GM23338 (cell line): ENCODE measurements around the gene KSR2. TPM values are rescaled to one million over a fixed set of nuclear protein-coding genes. Genes with fewer than 3 reads are reported as not detected.

Source experiments
- ATAC-seq: fragments of 200-7000 bp; cut with Tn5 transposase; 3 replicates; pipeline ENCODE4 v1.9.1; 2020
- DNase-seq: peaks from one replicate; pipeline ENCODE4 v3.0.0-alpha.2; 2015; ENCODE audit warnings: low spot score
- H2AFZ ChIP-seq: fragments of 200-600 bp; sonication (generic); 2 replicates; pipeline ENCODE4 v1.8.0; 2016; ENCODE audit warnings: antibody characterized with exemption, mild to moderate bottlenecking, moderate library complexity
- H3F3A ChIP-seq: fragments of 200-600 bp; sonication (generic); replicated peaks from 2 replicates; pipeline ENCODE4 v1.8.0; 2017; ENCODE audit warnings: antibody characterized with exemption, mixed run types, low read depth
- H3K27ac ChIP-seq: fragments of 200-600 bp; sonication (generic); 2 replicates; pipeline ENCODE4 v1.6.1; 2016; ENCODE audit warnings: low read depth
- H3K27me3 ChIP-seq: fragments of 200-600 bp; sonication (generic); 2 replicates; pipeline ENCODE4 v1.8.0; 2016; ENCODE audit warnings: mild to moderate bottlenecking, mixed run types, moderate library complexity; ENCODE audit not compliant: insufficient read depth
- H3K36me3 ChIP-seq: fragments of 200-600 bp; sonication (generic); 2 replicates; pipeline ENCODE4 v1.8.0; 2016; ENCODE audit warnings: mild to moderate bottlenecking; ENCODE audit not compliant: insufficient read depth
- H3K4me1 ChIP-seq: fragments of 200-600 bp; sonication (generic); 2 replicates; pipeline ENCODE4 v1.8.0; 2016; ENCODE audit warnings: mild to moderate bottlenecking, moderate library complexity; ENCODE audit not compliant: insufficient read depth
- H3K4me2 ChIP-seq: fragments of 200-600 bp; sonication (generic); 2 replicates; pipeline ENCODE4 v1.7.1; 2017; ENCODE audit warnings: mixed run types
- H3K4me3 ChIP-seq: fragments of 200-600 bp; sonication (generic); 2 replicates; pipeline ENCODE4 v1.6.1; 2016; ENCODE audit warnings: mixed run types
- H3K79me2 ChIP-seq: fragments of 200-600 bp; sonication (generic); replicated peaks from 2 replicates; pipeline ENCODE4 v1.8.0; 2017; ENCODE audit warnings: mild to moderate bottlenecking; ENCODE audit not compliant: insufficient read depth
- H3K9me2 ChIP-seq: fragments of 200-600 bp; sonication (generic); 2 replicates; pipeline ENCODE4 v1.8.0; 2017; ENCODE audit not compliant: insufficient read depth
- H4K20me1 ChIP-seq: fragments of 200-600 bp; sonication (generic); replicated peaks from 2 replicates; pipeline ENCODE4 v1.8.0; 2017; ENCODE audit warnings: mild to moderate bottlenecking; ENCODE audit not compliant: insufficient read depth
- H3K27ac Mint-ChIP-seq: 2 replicates; pipeline ENCODE4 v1.8.0; 2020; ENCODE audit warnings: inconsistent platforms, mild to moderate bottlenecking, moderate library complexity, mixed read lengths
- H3K27me3 Mint-ChIP-seq: 3 replicates; pipeline ENCODE4 v1.8.0; 2022; ENCODE audit warnings: low read depth, mild to moderate bottlenecking, moderate library complexity, mixed read lengths, inconsistent platforms; ENCODE audit not compliant: insufficient read depth, poor library complexity
- H3K36me3 Mint-ChIP-seq: 3 replicates; pipeline ENCODE4 v1.8.0; 2021; ENCODE audit warnings: low read depth, mild to moderate bottlenecking, inconsistent platforms, moderate library complexity, mixed read lengths
- H3K4me1 Mint-ChIP-seq: 3 replicates; pipeline ENCODE4 v1.8.0; 2020; ENCODE audit warnings: mild to moderate bottlenecking, inconsistent platforms, mixed read lengths
- H3K4me3 Mint-ChIP-seq: 3 replicates; pipeline ENCODE4 v1.8.0; 2021; ENCODE audit warnings: moderate library complexity, mild to moderate bottlenecking, inconsistent platforms, mixed read lengths
- H3K9me3 Mint-ChIP-seq: 3 replicates; pipeline ENCODE4 v1.8.0; 2020; ENCODE audit warnings: moderate library complexity, mild to moderate bottlenecking, inconsistent platforms, mixed read lengths
- CREB1 ChIP-seq: fragments of 250-450 bp; sonication (Bioruptor Pico); IDR thresholded peaks from 2 replicates; pipeline ENCODE4 v1.5.0; 2020; ENCODE audit warnings: low read depth, mild to moderate bottlenecking, moderate library complexity
- CTCF ChIP-seq, 2 experiments: fragments of 200-600 bp in 1 of 2; sonication (generic) in 1 of 2; conservative IDR thresholded peaks; 2 replicates each; pipeline versions ENCODE4 v1.5.1 to v1.6.1; 2016 to 2017; ENCODE audit warnings: antibody characterized with exemption in 2 of 2, low read depth in 2 of 2, mild to moderate bottlenecking in 2 of 2, moderate library complexity in 1 of 2
- EZH2 ChIP-seq: fragments of 200-600 bp; sonication (generic); IDR thresholded peaks from one replicate; pipeline ENCODE4 v1.8.0; 2017; ENCODE audit warnings: antibody characterized with exemption, mild to moderate bottlenecking, low read depth; ENCODE audit not compliant: unreplicated experiment
- EZH2phosphoT487 ChIP-seq: fragments of 200-600 bp; sonication (generic); IDR thresholded peaks from one replicate; pipeline ENCODE4 v1.8.1; 2018; ENCODE audit warnings: antibody characterized with exemption; ENCODE audit not compliant: unreplicated experiment
- JUNB ChIP-seq: IDR thresholded peaks from one replicate; pipeline ENCODE4 v1.6.1; 2016; ENCODE audit warnings: antibody characterized with exemption; ENCODE audit not compliant: unreplicated experiment
- NANOG ChIP-seq: IDR thresholded peaks from 2 replicates; pipeline ENCODE4 v1.6.1; 2016; ENCODE audit warnings: antibody characterized with exemption, borderline replicate concordance
- POLR2AphosphoS5 ChIP-seq: IDR thresholded peaks from 2 replicates; pipeline ENCODE4 v1.6.1; 2016; ENCODE audit warnings: antibody characterized with exemption, low read depth
- REST ChIP-seq: IDR thresholded peaks from one replicate; pipeline ENCODE4 v1.6.1; 2018; ENCODE audit warnings: antibody characterized with exemption; ENCODE audit not compliant: unreplicated experiment
- STAT1 ChIP-seq: IDR thresholded peaks from one replicate; pipeline ENCODE4 v1.6.1; 2016; ENCODE audit warnings: antibody characterized with exemption; ENCODE audit not compliant: unreplicated experiment
- ZNF114 ChIP-seq: fragments of 250-450 bp; sonication (Bioruptor Pico); IDR thresholded peaks from 2 replicates; pipeline ENCODE4 v1.5.0; 2020; ENCODE audit warnings: mild to moderate bottlenecking, moderate library complexity
- ZNF331 ChIP-seq: fragments of 250-450 bp; sonication (Bioruptor Pico); IDR thresholded peaks from 2 replicates; pipeline ENCODE4 v1.5.0; 2020; ENCODE audit warnings: low read depth, mild to moderate bottlenecking, moderate library complexity
- polyA plus RNA-seq: library from polyadenylated mRNA; unstranded; fragments of >200 nt; fragmentation: Nextera tagmentation; extraction: Ambion mirVana; gene quantifications from 2 replicates; pipeline ENCODE4 v1.2.1, GENCODE V29; 2016
- total RNA-seq: library from RNA; depleted of rRNA; stranded (reverse); fragments of >200 nt; shearing (Covaris generic); gene quantifications from 2 replicates; pipeline ENCODE4 v1.2.3, GENCODE V29; 2014

The KSR2 gene
- total and polyA plus RNA-seq, 2 experiments from 2014 or later: 1.1 to 2.7 TPM

- TF ChIP-seq CREB1 (no peak), JUNB (no peak), POLR2AphosphoS5 (no peak), CTCF (conservative IDR thresholded peaks at IDR 0.05; ENCODE audit: low read depth in 2 of 2) (no peak), ZNF331 (CRISPR knock-in tag) (no peak), ZNF114 (CRISPR knock-in tag) (no peak), EZH2phosphoT487 (no peak)
These were observed 440.3 kb downstream of the KSR2 start (continued) for GRCh38 chr12:117528538-117528937.

DNA sequence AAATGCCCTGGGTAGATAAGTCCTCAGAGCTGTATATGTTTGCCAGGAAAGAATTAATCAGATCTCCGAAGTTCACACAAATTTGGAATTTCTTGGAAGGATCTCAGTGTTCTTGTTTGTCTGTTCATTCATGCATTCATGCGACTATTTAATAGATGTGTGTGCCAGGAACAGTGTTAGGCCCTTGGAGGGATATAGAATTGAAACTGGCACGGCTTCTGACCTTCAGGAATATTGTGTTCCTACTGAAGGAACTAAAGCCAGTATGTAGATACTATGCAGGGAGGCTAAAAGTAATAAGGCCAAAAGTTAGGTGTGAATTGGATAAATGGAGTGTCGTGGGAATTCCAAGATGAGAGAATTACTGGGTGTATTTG lies 441.3 kb downstream of the KSR2 start:
- no peak overlapping the region for H3K27ac Mint-ChIP-seq
- no peak for DNase-seq
- no peaks in the 10 kb centered on the region for H3K27me3 ChIP-seq
- H4K20me1 ChIP-seq: no peaks in the 10 kb centered on the region; the same call in 1 of the 2 replicates
- no peak overlapping the region for H3K4me3 ChIP-seq
- no peaks in the 10 kb centered on the region for H3K36me3 ChIP-seq
- H3K9me2 ChIP-seq: no peaks in the 10 kb centered on the region
- H3K27me3 Mint-ChIP-seq: peaks cover 5% of the 10 kb centered on the region
- H3K4me2 ChIP-seq: no peak overlapping the region
- peaks cover 3% of the 10 kb centered on the region; the same call in 1 of the 3 replicates for H3K36me3 Mint-ChIP-seq
- no peaks in the 10 kb centered on the region for H3K79me2 ChIP-seq
- no peaks in the 10 kb centered on the region for H3K4me1 ChIP-seq
- H3K9me3 Mint-ChIP-seq: no peaks in the 10 kb centered on the region
- H2AFZ ChIP-seq: no peak overlapping the region
- no peak overlapping the region for H3K27ac ChIP-seq
- H3F3A ChIP-seq: no peaks in the 10 kb centered on the region
- ATAC-seq: no peak
- no peaks in the 10 kb centered on the region for H3K4me1 Mint-ChIP-seq
- H3K4me3 Mint-ChIP-seq: no peak overlapping the region
- no peak for TF ChIP-seq ZNF114 (CRISPR knock-in tag)
- no peak for TF ChIP-seq CREB1
- no peak for TF ChIP-seq JUNB
- TF ChIP-seq EZH2: no peak
- TF ChIP-seq REST: no peak
- no peak for TF ChIP-seq STAT1
- no peak for TF ChIP-seq POLR2AphosphoS5
- TF ChIP-seq CTCF (conservative IDR thresholded peaks at IDR 0.05; ENCODE audit: low read depth in 2 of 2): no peak
- no peak for TF ChIP-seq EZH2phosphoT487
- TF ChIP-seq NANOG: no peak
